Measurements from ENCODE around the gene POLQ. TPM values are rescaled to one million over a fixed set of nuclear protein-coding genes. Genes with fewer than 3 reads are reported as not detected.
"Not testable (repeated sequence)": the region's sequence is repeated elsewhere in the genome, so short reads cannot be mapped to it uniquely, and the experiment has no call there.

The POLQ gene
- total RNA-seq (ENCODE audit: low replicate concordance), result 6.2 and 12.2 TPM in 2 replicates
- long read RNA-seq, partial matches to known transcripts, result 12 of 20 reads
- long read RNA-seq, other reads (novel, unspliced or antisense), result 8 of 20 reads

DNA sequence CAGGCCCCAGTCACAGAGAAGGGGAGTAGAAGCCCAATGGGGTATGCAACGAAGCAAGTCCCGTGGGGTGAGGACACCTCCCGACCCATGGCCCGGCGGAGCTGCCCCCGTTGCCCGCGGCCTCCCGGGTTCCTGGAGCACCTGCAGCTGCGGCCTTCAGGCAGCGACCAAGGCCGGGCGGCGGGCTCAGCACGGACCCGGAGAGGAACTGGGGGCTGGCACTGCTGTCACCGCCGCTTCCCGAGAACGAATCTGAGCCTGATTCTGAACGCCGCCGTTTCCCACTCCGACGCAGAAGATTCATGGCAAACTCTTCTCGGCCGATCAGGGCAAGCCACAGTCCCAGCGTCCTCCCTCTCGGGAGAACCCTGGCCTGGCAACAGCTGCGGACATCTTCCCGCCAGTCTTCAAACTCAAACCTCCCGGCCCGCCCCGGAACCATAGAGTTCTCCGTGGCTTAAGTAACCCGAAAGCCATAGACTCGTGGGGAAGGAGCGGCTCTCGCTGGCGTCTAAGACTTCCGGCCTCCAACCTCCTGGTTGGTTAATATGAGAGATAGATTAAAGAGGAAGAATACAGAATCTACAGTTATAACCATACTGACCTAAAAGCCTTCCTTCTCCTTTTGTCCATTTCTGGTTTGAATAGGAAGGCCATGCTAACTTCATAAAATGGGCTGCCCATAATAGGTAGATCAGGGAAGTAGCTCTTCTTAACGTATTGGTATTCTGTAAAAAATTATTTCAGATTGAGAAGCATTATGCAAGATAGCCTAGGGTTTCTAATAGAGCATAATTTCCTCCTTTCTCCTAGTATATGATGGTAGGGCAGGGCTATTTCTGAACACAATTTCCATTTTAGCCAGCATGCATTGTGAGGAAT is at the start of gene POLQ:
Gene POLQ (minus strand): TSS at position 415 of the 882 bp plus-strand sequence. CDS start 111 bp downstream, at position 304.
- TF ChIP-seq CTCF (conservative IDR thresholded peaks at IDR 0.05), result no peak
- Mint-ChIP-seq H3K9me3 (no peaks in the 10 kb centered on the region), H3K4me1 (ENCODE audit: unreplicated experiment) (peaks cover 4% of the 10 kb centered on the region), H3K36me3 (no peaks in the 10 kb centered on the region), H3K27ac (peak within 1 kb of the TSS; percentile 94), H3K4me3 (peak within 1 kb of the TSS; percentile 92), H3K27me3 (no peaks in the 10 kb centered on the region)
- DNase-seq (ENCODE audit: extremely low spot score, unreplicated experiment), result peak; percentile 83

GRCh38 chr3:121594850-121595249 is 49.1 kb upstream of the POLQ start:
- no peaks in the 10 kb centered on the region for H3K9me3 Mint-ChIP-seq
- no peak for TF ChIP-seq CTCF (conservative IDR thresholded peaks at IDR 0.05)
- H3K27ac Mint-ChIP-seq, result no peak overlapping the region
- DNase-seq (ENCODE audit: extremely low spot score, unreplicated experiment), result no peak
- H3K36me3 Mint-ChIP-seq, result no peaks in the 10 kb centered on the region
- H3K4me3 Mint-ChIP-seq, result no peak overlapping the region
- H3K27me3 Mint-ChIP-seq, result peaks cover 20% of the 10 kb centered on the region
- no peaks in the 10 kb centered on the region for H3K4me1 Mint-ChIP-seq (ENCODE audit: unreplicated experiment)

- not testable (repeated sequence) for H3K4me1 Mint-ChIP-seq (ENCODE audit: unreplicated experiment); H3K9me3 Mint-ChIP-seq; H3K36me3 Mint-ChIP-seq; DNase-seq (ENCODE audit: extremely low spot score, unreplicated experiment); H3K27ac Mint-ChIP-seq; H3K4me3 Mint-ChIP-seq
- H3K27me3 Mint-ChIP-seq, result peaks cover 20% of the 10 kb centered on the region
Measured at GRCh38 chr3:121593806-121594205, 48.0 kb upstream of the POLQ start.

DNA sequence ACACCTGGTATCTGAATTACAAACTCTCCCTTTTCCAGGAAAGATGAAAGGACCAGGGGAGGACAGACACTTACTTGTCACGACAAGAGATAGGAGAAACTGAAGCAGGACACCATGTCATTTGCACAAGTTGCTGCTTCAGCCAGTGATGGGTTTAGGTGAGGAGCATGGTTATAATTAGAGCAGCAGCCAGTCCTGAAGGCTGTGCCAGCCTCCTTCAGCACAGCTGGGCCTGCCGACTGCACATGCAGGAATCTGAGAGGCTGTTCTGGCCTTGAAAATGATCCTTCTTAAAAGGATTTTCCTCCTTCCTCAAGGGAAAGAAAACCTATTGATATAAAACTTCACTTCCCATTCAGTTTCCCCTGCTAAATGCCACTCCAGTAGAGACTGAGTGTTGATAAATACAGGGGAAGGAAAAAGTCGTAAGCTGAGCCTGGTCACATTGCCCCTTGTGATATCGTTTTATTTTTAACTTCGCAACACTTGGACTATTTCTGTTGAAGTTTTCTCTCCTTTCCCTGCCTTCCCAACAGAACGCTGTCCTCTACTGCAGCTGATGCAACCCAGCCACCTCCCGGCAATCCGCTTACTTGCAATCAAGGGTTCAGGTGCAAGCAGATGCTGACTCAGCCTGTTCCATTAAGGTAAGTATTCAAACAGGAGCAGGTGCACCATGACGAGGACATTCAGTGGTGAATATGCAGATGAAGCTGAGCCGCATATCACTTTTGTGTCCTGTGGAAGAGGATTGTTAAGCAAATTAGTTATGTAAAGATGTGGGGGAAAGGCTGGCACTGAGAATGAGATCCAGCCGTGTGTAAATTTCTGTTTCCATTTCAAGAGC is 47.3 kb upstream of the POLQ start, which contains the start of gene FBXO40:
Gene FBXO40 (plus strand): TSS at position 524 of the 847 bp plus-strand sequence. CDS start 27,197 bp downstream, outside the sequence.
- Mint-ChIP-seq H3K36me3 (no peaks in the 10 kb centered on the region), H3K9me3 (no peaks in the 10 kb centered on the region), H3K27me3 (peaks cover 20% of the 10 kb centered on the region), H3K4me1 (ENCODE audit: unreplicated experiment) (no peaks in the 10 kb centered on the region), H3K4me3 (no peak within 1 kb of the TSS), H3K27ac (no peak within 1 kb of the TSS)
- no peak for DNase-seq (ENCODE audit: extremely low spot score, unreplicated experiment)
- TF ChIP-seq CTCF (conservative IDR thresholded peaks at IDR 0.05), result no peak

DNA sequence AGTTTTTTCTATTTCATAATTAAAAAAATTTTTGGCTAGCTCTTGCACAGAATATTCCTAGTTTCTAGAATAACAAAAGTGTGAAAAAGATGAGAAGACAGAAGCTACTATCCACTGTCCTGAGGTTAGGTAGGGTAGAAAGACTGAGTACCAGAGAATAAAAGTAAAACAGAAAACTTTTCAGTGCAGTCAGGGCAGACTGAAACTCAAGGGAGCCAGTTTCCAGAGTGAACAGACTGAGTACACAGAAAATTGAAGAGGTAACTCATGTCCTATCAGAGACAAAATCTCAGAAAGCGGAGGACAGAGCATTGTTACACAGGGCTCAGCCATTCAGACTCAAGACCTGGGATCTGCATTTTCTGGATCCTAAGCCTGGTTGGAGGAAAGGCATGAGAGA is 38.6 kb upstream of the POLQ start:
- no peak for DNase-seq (ENCODE audit: extremely low spot score, unreplicated experiment)
- Mint-ChIP-seq H3K9me3 (no peaks in the 10 kb centered on the region), H3K4me1 (ENCODE audit: unreplicated experiment) (no peaks in the 10 kb centered on the region), H3K27me3 (peaks cover 19% of the 10 kb centered on the region), H3K4me3 (no peak overlapping the region), H3K27ac (no peak overlapping the region), H3K36me3 (no peaks in the 10 kb centered on the region)
- no peak for TF ChIP-seq CTCF (conservative IDR thresholded peaks at IDR 0.05)
